HG03139 (cell line): ENCODE results near the gene TBX18.

Source experiments
- ATAC-seq: cut with Tn5 transposase; IDR thresholded peaks from one replicate; pipeline ENCODE4 v1.9.1; 2021; ENCODE audit not compliant: unreplicated experiment

The TBX18 gene

DNA sequence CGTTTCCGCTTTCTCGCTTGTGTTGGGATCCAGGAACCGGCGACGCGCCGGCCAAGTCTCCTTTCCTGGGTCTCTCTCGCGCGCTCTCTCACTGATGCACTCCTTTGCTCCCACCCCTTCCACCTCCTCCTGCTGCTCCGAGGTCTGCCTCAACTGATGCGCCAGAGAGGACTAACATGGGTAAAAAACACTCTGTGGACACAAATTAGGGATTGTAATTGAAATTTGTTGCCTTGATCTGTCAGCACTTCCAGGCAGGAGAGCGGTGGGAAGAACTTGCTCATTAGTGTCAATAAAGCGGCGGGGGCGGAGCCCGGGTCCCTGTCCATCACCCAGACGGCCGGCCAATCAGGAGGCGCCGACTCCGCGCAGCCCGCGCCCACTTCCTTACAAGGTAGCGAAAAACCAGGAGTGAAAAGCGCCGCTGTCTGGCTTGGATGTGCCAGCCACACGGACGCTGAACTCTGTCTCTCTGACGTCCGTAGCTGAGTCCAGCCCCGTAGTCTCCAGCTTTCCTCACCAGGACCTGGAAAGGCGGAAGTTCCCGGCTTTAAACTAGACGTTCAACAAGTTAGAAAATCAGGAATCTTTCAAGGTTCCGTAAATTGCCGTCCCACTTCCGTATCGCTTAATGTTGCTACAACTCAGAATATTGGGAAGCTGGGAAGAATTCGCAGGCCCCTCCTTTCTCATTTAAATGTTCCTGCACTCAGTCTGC, at the start of gene TBX18:
TSS of gene TBX18 (minus strand) at position 267 of the 718 bp plus-strand sequence. CDS start 417 bp downstream, outside the sequence.
- ATAC-seq: no peak

- no peak for ATAC-seq
Observed at GRCh38 chr6:84811351-84811750, 47.0 kb upstream of the TBX18 start.

- no peak for ATAC-seq
Observed at GRCh38 chr6:84809455-84809854, 45.1 kb upstream of the TBX18 start.

- no peak for ATAC-seq
Observed at GRCh38 chr6:84808491-84809061, 44.2 kb upstream of the TBX18 start.

- no peak for ATAC-seq
Observed at GRCh38 chr6:84805145-84805544, 40.7 kb upstream of the TBX18 start.

DNA sequence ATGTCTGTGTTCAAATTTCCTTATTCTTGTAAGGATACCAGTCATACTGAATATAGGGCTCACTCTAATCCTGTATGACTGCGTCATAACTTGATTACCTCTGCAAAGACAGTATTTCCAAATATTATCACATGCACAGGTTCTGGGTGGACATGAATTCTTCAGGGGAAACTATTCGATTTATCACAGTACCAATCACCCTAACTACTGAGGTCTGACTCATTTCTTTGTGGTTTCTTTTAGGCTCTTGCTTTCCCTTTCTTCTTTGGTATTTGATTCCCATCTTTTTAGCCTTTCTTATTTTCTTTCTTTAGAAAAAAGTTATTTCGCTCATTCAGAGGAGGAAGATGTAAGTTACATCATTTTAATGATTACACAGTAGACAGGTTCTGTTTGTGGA, 40.3 kb upstream of the TBX18 start:
- no peak for ATAC-seq

GRCh38 chr6:84801250-84801649, 36.9 kb upstream of the TBX18 start:
- ATAC-seq: no peak

GRCh38 chr6:84798257-84798656, 33.9 kb upstream of the TBX18 start:
- ATAC-seq: no peak

DNA sequence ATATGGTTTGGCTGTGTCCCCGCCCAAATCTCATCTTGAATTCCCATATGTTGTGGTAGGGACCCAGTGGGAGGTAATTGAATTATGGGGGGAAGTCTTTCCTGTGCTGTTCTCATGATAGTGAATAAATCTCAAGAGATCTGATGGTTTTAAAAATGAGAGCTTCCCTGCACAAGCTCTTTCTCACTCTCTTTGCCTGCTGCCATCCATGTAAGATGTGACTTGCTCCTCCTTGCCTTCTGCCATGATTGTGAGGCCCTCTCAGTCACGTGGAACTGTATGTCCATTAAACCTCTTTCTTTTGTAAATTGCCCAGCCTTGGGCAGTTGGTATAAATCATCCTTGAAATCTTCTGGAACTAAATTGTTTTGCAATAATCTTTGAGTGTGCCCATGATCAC, 31.9 kb upstream of the TBX18 start:
- no peak for ATAC-seq

DNA sequence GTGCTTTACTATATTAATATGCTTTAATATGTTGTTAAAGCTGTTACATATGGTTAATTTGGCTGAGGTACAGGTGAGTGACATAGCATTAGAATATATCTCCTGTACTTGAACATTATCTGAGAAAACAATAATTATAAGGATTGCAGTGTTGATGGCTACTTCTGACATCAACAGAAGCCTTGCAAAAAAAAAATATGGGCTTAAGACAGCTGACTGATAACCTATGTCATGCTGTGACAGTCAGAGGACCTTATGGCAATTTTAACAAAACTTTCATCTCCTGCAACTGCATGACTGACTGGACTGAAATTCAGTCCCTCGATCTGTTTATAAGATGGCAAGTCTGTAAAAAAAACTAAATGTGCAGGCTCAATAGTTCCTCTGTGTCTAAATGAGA, 27.5 kb upstream of the TBX18 start:
- no peak for ATAC-seq

- no peak for ATAC-seq
Observed at GRCh38 chr6:84791233-84791632, 26.8 kb upstream of the TBX18 start.

DNA sequence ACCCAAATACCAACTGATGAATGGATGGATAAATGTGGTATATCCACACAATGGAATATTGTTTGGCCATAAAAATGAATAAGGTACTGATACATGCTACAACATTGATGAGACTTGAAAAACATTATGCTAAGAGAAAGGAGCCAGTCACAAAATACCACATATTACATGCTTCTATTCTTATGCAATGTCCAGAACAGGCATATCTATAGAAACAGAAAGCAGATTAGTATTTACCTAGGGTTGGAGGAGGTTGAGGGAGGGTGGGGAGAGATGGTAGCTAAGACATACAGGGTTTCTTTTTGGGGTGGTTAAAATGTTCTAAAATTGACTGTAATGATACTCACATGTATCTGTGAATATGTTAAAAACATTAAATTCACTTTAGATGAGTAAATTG, 24.8 kb upstream of the TBX18 start:
- ATAC-seq: no peak

GRCh38 chr6:84788689-84789088, 24.3 kb upstream of the TBX18 start:
- ATAC-seq: no peak

DNA sequence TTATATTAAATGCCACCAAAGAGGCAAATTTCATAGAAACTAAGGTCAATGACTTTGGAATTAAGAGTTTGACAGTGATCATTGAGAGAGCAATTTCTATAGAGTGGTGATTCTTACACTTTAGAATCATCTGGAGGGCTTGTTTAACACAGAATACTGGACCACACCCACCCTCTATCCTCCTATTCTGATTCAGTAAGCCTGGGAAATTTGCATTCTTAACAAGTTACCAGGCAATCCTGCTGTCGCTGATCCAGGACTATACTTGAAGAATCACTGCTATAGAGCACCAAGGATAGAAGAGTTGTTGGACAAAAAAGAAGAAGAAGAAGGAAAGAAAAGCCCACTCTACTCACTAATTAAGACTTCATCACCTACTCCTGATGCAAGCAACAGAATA, 21.3 kb upstream of the TBX18 start:
- ATAC-seq: no peak

DNA sequence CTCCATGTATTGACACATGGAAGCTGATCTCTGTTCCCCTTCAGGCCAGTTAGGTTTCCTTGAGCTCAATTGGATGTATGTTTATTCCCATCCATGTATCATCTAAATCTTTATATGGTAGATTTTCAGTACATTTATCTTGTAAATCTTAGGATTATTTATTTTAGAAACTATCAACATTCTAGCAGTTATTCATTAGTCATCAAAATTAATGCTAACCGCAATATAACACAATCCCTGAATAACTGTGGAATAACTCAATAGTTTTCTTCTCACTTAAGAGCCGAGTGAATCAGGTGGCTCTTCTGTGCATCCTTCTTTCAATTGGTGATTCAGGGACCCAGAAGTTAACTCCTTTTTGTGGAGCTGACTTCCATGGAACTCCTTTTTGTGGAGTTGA, 15.5 kb upstream of the TBX18 start:
- ATAC-seq: no peak

DNA sequence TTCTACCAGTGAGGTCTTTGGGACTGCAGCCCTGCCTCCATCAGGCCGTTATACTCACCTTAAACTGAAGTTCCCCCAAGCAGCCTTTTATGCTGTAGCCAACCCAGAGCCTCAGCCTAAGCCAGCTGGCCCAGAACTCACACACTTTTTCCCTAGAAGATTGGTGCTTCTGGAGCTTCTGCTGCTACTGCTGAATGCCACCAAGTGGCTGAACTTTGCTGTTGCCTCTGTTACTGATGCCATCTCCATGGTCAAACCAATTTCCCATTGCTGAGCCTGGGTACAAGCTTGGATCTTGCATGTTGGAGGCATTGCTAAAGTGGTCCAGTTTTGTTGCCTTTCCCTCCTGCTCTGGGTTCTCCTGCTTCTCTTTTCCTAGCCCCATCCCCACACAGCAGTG, 15.0 kb upstream of the TBX18 start:
- ATAC-seq: no peak

DNA sequence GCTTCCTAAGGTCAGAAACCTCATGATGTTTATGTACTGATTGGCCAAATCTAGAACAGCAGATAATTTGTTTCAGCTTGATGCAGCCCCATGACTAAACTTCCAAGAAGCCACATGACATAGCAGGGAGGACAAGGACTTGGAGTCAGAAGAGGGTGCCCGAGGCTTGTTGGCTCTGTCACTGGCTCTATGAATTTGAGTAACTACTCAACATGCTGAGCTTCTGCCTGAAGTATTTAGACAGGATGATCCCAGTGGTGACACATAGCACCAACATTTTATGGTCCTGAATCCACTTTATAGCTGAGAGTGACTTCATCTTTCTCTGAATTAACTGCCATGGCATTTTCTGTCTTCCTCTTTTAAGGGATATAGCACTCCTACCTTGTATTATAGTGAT, 13.5 kb upstream of the TBX18 start:
- ATAC-seq: no peak

DNA sequence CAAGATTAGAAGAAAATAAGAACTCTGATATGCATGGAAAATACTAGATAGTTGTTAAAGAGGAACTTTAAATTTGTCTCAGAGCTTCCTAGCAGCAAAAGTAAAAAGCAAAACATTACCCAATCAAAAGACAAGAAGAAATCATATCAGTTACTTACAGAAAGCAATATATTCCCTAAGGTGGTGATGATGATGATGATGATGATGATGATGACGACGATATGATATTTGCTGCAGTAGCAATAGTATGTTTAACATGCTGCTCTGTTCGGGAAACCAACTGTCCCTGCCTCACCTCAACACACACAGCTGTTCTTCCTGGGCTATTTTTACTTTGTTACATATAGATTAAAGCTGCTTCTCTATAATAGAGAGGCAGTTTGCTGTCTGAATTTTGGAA, 12.0 kb upstream of the TBX18 start:
- ATAC-seq: no peak

GRCh38 chr6:84775751-84776150, 11.4 kb upstream of the TBX18 start:
- ATAC-seq: no peak

GRCh38 chr6:84774985-84775284, 10.5 kb upstream of the TBX18 start:
- ATAC-seq: no peak

DNA sequence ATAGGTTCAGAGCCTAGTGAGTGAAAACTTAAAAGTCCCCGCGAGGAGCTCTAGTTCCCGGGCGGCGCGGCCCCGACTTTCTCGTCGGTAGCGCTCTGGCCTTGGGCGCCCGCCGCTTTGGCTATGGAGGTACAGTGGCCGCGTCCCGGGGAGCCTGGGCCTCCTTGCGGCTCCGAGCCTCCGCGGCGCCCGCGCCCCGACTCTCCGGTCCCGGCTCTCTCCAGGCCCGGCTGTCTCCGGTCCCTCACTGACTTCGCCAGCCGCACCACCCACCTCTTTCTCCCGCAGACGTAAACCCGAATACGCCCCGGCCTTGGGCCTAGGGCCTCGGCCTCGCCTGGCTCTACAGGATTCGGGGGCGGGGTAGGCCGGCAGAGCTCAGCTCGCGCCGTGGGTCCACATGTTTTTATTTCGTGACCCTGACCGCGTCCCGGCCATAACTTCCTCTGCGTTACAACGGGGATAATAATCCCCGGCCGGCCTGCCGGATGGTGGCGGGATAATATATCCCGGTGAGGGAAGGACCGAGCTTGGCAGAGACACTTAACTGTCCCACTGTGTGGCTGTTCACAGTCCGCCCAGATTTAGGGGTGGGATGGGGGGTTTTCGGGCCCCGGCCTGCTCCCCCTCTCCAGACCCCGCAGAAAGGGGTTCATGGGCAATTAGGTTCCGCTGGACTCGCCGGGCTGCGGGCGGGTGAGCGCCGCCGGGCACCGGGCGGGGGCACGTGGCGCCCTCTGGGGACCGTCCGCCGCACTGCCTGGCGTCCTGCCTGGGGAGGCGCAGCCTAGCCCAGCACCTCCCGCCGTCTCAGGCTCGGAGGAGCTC, 10.0 kb upstream of the TBX18 start:
- no peak for ATAC-seq

GRCh38 chr6:84773431-84774156, 9.2 kb upstream of the TBX18 start:
- ATAC-seq: no peak
